SK-N-SH treated with all-trans-retinoic acid at 6 μM for 48 hours (cell line): ENCODE measurements around the gene CALB2.

ENCODE experiments used
- ARNTL ChIP-seq: fragments of 450-650 bp; formaldehyde crosslinking; IDR thresholded peaks from 2 replicates; pipeline ENCODE4 v1.5.0; 2020; ENCODE audit warnings: low read depth, mild to moderate bottlenecking, moderate library complexity, borderline replicate concordance
- BACH2 ChIP-seq: fragments of 250-450 bp; sonication (Bioruptor Pico); IDR thresholded peaks from 2 replicates; pipeline ENCODE4 v1.9.0; 2021; ENCODE audit warnings: mild to moderate bottlenecking, borderline replicate concordance
- ISL1 ChIP-seq: fragments of 250-450 bp; sonication (Bioruptor Pico); IDR thresholded peaks from 2 replicates; pipeline ENCODE4 v2.1.2; 2022; ENCODE audit warnings: mild to moderate bottlenecking, moderate library complexity
- OSR1 ChIP-seq: fragments of 250-450 bp; sonication (Bioruptor Pico); IDR thresholded peaks from 2 replicates; pipeline ENCODE4 v1.8.0; 2022; ENCODE audit warnings: moderate library complexity, mild to moderate bottlenecking, inconsistent platforms
- RARB ChIP-seq: fragments of 250-450 bp; sonication (Bioruptor Pico); IDR thresholded peaks from 2 replicates; pipeline ENCODE4 v1.8.0; 2021; ENCODE audit warnings: mild to moderate bottlenecking, moderate library complexity
- SNAI2 ChIP-seq: fragments of 250-450 bp; sonication (Bioruptor Pico); IDR thresholded peaks from 2 replicates; pipeline ENCODE4 v1.5.0; 2020; ENCODE audit warnings: mild to moderate bottlenecking, moderate library complexity
- TCF4 ChIP-seq: fragments of 250-450 bp; sonication (Bioruptor Pico); IDR thresholded peaks from 2 replicates; pipeline ENCODE4 v1.8.0; 2021; ENCODE audit warnings: mild to moderate bottlenecking, moderate library complexity, borderline replicate concordance
- TOX ChIP-seq: fragments of 250-450 bp; sonication (Bioruptor Pico); IDR thresholded peaks from 2 replicates; pipeline ENCODE4 v1.8.0; 2021; ENCODE audit warnings: mild to moderate bottlenecking, moderate library complexity, borderline replicate concordance
- TSHZ2 ChIP-seq: fragments of 250-450 bp; sonication (Bioruptor Pico); IDR thresholded peaks from 2 replicates; pipeline ENCODE4 v1.5.0; 2020; ENCODE audit warnings: mild to moderate bottlenecking, moderate library complexity
- ZFP30 ChIP-seq: fragments of 450-650 bp; formaldehyde crosslinking; IDR thresholded peaks from 2 replicates; pipeline ENCODE4 v1.5.0; 2022; ENCODE audit warnings: mild to moderate bottlenecking, moderate library complexity
- ZNF70 ChIP-seq: fragments of 450-650 bp; formaldehyde crosslinking; IDR thresholded peaks from 2 replicates; pipeline ENCODE4 v1.5.0; 2020; ENCODE audit warnings: mild to moderate bottlenecking, moderate library complexity
- TF ChIP-seq, protein P1 (sequence below): fragments of 250-450 bp; sonication (Bioruptor Pico); IDR thresholded peaks from 2 replicates; pipeline ENCODE4 v1.8.0; 2020; ENCODE audit warnings: mild to moderate bottlenecking, moderate library complexity, borderline replicate concordance

DNA sequence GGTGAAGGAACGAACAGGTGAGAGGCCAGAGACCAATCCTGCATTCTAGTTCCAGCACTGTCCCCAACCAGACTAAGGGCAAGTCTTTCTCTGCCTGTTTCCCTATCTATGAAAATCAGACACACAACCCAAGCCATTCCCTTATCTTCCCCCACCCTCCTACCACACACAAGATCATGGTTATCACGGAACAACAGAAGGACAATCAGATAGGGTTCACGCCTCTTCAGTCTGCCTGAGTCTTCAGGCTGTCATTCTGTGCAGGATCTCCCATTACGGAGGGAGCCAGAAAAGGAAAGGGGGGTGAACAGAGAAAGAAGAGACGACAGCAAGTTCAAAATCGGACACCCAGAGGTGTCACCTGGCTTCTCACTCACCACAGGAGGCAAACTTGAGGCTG, 72.2 kb downstream of the CALB2 start:
- TF ChIP-seq, protein P1, sequence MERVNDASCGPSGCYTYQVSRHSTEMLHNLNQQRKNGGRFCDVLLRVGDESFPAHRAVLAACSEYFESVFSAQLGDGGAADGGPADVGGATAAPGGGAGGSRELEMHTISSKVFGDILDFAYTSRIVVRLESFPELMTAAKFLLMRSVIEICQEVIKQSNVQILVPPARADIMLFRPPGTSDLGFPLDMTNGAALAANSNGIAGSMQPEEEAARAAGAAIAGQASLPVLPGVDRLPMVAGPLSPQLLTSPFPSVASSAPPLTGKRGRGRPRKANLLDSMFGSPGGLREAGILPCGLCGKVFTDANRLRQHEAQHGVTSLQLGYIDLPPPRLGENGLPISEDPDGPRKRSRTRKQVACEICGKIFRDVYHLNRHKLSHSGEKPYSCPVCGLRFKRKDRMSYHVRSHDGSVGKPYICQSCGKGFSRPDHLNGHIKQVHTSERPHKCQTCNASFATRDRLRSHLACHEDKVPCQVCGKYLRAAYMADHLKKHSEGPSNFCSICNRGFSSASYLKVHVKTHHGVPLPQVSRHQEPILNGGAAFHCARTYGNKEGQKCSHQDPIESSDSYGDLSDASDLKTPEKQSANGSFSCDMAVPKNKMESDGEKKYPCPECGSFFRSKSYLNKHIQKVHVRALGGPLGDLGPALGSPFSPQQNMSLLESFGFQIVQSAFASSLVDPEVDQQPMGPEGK, result no peak
- no peak for TF ChIP-seq TSHZ2 (CRISPR knock-in tag)
- TF ChIP-seq ISL1, result no peak
- TF ChIP-seq TCF4 (CRISPR knock-in tag), result no peak
- TF ChIP-seq ARNTL (CRISPR knock-in tag), result no peak
- no peak for TF ChIP-seq ZFP30
- TF ChIP-seq SNAI2, result no peak
- TF ChIP-seq RARB (CRISPR knock-in tag), result no peak
- no peak for TF ChIP-seq BACH2 (CRISPR knock-in tag)
- no peak for TF ChIP-seq TOX (CRISPR knock-in tag)
- TF ChIP-seq OSR1 (CRISPR knock-in tag), result no peak
- TF ChIP-seq ZNF70 (CRISPR knock-in tag), result no peak
